GM18526 (cell line): ENCODE data around the gene DIAPH3.

ENCODE experiments used
- POLR2A ChIP-seq: IDR thresholded peaks from 3 replicates; pipeline ENCODE4 v1.6.1; 2011; ENCODE audit not compliant: insufficient read length; ENCODE audit errors: extremely low read depth

DIAPH3 gene

DNA sequence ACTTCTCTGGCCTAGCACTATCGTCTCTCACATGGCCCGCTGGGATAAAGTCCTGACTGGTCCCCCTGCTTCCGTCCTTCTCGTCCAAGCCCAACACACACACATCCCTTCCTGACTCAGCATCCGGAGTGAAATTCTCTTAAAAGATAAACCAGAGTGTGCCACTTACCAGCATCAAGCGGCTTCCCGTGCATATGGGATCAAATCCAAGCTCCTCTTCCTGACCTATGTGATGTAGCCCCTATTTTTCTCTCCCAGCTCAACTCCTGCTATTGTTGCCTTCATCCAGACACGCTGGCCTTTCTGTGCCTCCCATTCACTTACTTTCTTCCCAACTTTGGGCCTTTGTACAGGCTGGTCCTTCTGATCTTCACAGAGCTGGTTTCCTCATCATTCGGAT lies 530.4 kb downstream of the DIAPH3 start:
- TF ChIP-seq POLR2A, result no peak

DNA sequence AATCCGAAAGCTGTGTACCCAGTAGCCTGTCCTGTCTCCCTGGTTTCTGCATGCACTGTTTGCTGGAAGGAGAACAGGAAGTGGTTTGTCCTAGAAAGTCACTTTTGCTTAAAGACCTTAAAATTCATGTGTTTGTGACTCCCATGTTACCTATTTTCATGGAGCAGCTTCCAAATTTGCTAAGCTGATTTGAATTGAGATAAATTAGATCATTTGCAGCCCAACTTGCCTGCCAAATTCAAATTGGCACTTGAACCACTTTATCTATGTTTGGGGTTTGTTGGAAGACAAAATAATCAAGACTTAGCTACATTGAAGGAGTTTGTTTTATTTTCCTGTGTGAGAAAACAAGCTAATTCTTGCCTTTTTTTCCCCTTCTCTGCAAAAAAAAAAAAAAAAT lies 532.5 kb downstream of the DIAPH3 start:
- TF ChIP-seq POLR2A, result no peak

DNA sequence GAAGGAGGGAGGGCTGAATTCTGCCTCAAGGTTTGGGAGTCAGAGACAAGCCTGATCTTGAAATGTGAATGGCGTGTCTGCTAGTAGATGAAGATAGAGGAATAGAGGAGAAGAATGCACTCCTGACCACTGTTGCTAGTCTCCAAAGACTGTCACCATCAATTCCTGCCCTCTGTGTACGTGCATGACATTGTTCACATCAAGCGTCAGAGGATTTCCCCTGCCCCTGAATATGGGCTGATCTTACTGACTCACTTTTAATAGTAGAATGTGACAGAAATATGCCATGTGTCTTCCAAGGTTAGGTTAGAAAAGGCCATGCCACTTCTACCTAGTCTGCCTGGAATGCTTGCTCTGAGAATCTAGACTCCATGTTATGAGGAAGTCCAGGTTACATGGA lies 538.6 kb downstream of the DIAPH3 start:
- TF ChIP-seq POLR2A, result no peak

GRCh38 chr13:59623206-59623915 lies 540.4 kb downstream of the DIAPH3 start:
- no peak for TF ChIP-seq POLR2A

DNA sequence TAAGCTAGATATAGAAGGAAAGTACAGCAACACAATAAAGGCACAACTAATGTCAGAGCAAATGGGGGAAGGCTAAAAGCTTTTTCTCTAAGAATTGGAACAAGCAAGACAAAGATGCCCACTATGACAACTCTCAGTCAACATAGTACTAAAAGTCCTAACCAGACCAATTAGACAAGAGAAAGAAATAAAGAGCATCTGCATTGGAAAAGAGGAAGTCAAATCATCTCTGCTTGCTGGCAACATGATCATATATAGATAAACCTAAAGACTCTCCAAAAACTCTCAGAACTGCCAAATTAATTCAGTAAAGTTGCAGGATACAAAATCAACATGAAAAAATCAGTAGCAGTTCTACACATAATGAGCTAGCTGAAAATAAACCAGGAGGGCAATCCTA lies 542.0 kb downstream of the DIAPH3 start:
- no peak for TF ChIP-seq POLR2A
